NCI-H187 (cell line): Measurements from ENCODE around the gene ME1.
"Not testable (repeated sequence)": the region's sequence is repeated elsewhere in the genome, so short reads cannot be mapped to it uniquely, and the experiment has no call there.

Experiments
- DNase-seq, 2 experiments: peaks; one replicate each; lab custom pipeline; 2025; lab: John Stamatoyannopoulos, UW

The ME1 gene

GRCh38 chr6:83431545-83432155 lies 799 bp upstream of the ME1 start:
- DNase-seq: no peak

- no peak for DNase-seq
Observed at GRCh38 chr6:83429857-83430610, 817 bp downstream of the ME1 start.

DNA sequence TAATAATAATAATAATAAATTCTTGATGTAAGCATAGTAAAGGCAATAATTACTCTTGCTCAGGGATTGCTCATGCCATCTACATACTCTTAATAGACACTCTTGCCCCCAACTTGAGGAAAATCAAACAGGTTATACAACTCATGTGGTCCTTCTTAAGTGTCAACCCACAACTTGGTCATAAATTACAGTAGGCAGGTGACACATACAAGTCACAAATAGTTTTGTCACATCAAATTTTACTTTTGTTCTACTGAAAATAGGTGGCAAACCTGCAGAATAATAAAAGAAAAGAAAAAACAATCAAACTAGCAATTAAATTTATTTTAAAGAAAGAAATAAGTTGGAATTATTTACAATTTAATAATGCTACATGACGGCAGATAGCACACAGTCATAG lies 1.6 kb downstream of the ME1 start:
- DNase-seq: no peak

DNA sequence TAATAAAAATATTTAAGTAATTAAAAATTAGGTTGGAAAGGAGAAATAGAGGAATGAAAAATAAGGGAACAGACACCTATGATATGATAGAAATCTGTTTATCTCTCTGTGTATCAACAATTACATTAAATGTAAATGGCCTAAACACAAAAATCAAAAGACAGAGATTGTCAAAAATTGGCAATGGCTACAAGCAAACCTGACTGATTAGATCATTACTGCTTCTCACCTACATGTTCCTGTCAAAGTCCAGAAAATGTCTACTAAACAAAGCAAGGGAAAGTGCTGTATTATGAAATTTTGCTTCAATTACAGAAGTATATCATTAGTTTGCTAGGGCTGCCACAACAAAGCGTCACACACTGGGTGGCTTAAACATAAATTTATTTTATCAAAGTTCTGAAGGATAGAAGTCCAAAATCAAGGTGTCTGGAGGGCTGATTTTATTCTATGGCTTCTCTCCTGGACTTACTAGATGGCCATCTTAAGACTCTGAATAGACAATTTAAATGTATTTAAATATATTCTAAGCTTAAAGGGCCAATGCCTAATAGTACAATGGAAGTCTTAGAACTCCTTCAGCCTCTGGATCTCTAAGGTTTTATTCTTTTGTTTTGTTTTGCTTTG lies 6.3 kb downstream of the ME1 start:
- DNase-seq: no peak

- no peak for DNase-seq
Observed at GRCh38 chr6:83417880-83418663, 12.8 kb downstream of the ME1 start.

DNA sequence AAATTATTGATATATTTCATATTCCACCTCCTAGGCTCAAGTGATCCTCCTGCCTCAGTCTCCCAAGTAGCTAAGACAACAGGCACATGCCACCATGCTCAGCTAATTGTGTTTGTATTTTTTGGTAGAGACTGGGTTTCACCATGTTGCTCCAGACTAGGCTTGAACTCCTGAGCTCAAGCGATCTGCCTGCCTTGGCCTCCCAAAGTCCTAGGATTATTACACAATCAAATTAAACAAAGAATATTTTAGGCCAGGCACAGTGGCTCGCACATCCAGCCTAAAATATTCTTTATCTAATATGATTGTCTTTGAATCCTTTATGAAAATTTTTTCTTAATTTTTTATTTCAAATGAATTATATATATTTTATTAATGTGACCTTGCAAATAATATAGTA lies 17.8 kb downstream of the ME1 start:
- DNase-seq: no peak

DNA sequence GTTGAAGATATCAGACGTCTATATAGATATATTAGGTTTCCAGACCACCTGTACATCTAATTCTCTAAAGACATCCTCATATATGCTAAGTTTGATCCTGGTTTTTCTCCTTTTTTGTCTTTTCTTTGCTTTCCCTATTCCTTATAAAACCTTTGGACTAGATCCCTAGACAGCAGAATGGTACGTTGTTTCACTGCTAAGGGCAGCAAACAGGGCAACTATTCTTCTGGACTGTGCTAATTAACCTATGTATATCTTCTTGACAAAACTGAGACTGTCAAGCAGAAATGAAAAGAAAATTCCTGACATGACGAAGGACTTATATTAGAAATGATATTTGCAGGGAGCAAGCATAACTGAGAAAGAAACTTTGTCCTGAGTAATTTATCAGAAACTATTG lies 19.1 kb downstream of the ME1 start:
- no peak for DNase-seq

DNA sequence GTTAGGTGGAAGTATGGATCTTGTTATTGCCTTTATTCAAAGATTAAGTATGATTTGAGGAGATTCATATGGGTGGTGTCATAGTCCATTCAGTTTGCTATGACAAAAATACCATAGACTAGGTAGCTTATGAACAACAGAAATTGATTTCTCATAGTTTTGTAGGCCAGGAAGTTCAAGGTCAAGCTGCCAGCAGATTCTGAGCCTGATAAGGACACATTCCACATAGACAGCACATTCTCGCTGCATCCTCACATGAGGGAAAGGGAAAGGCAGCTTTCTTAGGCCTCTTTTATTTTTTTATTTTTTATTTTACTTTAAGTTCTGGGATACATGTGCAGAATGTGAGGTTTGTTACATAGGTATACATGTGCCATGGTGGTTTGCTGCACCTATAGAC lies 27.7 kb downstream of the ME1 start:
- no peak for DNase-seq

DNA sequence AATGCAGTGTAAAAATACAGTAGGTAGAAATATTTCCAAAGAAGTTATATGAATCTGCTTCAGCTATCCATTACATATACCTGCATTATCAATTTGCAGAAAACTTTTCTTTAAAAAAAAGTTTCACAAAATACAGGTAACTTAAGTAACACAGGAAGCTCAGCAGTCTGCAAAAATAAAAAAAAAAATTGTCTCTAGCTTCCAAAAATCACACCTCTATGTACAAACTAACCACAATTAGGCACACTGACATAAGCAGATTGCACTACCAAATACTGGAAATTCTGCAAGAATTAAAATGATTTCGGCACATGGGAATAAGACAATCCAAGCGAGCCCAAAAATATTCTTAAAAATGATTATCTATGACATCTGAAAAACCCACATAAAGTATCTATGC lies 41.2 kb downstream of the ME1 start:
- DNase-seq: no peak

DNA sequence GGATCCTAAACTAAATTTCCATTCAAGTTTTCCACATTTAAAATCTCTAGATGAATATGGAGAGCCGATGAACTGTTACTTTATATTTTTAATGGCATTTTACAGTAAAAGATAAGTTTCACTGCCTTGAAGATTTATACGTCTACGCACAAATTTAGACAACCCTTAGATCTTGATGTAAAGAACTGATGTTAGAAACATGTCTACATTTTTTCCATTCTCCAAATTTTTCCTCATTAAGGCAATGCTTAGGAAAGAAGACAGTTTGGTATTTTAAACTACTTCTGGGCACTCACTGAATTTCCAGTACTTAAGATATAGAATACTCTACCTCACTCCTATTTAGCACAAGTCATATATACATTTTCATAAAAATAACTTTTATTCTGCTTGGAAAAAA lies 45.4 kb downstream of the ME1 start:
- DNase-seq: no peak

DNA sequence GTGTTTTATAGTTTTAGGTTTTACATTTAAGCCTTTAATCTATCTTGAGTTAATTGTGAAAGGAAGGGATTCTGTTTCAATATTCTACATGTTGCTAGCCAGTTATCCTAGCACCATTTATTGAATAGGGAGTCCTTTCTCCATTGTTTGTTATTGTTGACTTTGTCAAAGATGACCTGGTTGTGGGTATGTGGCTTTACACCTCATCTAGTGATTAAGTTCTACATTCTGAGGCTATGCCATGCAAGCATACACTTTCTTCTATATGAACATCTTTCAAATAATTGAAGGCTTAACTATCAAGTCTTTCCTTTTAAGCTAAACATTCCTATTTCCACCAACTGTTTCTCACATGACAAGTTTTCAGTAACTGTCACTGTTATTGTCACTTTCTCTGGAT lies 46.1 kb downstream of the ME1 start:
- DNase-seq: no peak

DNA sequence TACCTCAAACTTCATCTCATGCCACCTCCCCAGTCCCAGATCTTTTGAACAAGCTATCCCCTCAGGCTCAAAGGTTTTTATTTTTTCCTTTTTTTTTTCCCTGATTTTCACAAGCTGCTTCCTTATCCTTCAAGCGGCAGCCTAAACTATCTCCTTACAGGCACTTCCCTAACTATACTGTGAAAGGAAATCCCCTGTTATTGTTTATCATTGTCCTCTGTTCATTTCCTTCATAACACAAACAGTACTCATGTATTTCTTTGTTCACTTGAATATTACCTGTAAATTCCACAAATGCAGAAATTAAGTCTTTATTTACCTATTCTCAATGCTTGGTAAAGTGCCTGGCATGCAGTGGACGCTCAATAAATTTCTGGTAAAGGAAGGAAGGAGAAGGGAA lies 48.9 kb downstream of the ME1 start:
- no peak for DNase-seq

GRCh38 chr6:83378621-83379388 lies 52.0 kb downstream of the ME1 start:
- DNase-seq: no peak

- no peak for DNase-seq
Observed at GRCh38 chr6:83371423-83371822, 59.4 kb downstream of the ME1 start.

- no peak for DNase-seq
Observed at GRCh38 chr6:83370567-83370966, 60.3 kb downstream of the ME1 start.

DNA sequence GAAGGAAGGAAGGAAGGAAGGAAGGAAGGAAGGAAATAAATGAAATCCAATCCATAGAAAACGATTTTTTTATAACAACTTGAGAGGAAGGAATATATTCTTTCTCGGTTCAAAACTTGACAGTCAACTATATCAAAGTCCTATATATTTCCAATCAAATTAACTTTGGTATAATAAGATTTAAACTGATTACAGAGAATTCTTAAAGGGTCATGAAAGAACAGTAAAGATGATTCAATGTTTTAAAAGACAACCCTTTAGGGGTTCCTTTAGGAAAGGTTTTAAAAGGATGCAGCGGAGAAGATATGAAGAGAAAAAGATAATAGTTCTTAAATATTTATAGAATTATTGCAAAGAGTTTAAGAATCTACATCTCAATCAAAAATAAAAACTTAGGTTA lies 61.2 kb downstream of the ME1 start:
- no peak for DNase-seq

DNA sequence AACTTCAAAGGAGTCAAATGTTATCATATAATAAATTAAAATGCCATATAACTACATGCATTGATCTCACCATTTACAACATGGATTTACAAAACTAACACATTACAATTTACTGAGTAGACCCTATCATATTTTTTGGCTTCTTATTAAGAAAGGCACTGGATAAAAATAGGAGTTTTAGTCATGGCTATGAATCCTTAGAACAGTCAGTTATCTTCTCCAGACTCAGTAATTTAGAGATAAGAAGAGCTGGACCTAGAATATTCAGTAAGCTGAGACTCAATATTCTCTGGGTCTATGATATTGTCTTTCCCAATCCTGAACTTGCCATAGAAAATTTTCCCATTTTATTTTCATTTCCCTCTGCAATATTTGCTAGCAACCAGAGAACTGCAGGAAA lies 62.3 kb downstream of the ME1 start:
- DNase-seq: no peak

- no peak for DNase-seq
Observed at GRCh38 chr6:83367104-83367503, 63.7 kb downstream of the ME1 start.

DNA sequence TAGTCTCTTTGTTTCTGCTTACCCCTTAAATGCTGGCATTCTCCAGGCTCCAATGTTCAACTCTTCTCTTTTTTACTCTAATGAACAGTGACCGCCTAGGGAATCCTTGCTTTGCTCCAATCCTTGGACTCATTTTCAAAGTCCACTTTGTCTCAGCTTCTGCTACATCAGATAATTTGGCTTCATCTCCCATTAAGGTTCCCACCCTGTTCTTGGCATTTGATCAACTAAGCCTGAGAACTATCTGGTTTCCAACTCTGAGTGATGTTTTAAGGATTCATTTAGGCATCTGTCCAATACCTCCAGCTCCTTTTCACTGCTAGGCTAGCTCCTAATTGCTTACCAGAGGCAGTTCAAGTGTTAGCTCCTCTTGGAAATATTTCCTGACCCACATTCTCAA lies 64.9 kb downstream of the ME1 start:
- DNase-seq: no peak

- DNase-seq: not testable (repeated sequence)
Observed at GRCh38 chr6:83362349-83362748, 68.5 kb downstream of the ME1 start.

- DNase-seq: no peak
Observed at GRCh38 chr6:83359638-83360037, 71.2 kb downstream of the ME1 start.

DNA sequence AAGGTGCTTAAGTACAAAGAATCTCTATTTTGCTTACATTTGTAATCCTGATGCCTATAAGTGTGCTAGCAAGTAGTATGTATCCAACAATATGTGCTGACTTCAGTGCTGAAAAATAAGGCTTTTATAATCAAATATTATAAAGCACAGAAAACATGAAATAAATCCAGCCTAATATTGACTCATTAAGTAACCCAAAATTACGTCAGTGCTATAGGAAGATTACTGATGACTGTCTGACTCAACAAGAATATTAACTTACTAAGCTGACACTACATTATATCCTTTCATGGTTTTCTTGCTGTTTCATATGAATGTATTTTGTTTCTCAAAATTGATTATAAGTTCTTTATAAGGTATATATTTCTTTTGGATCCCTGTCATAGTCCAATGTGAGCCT lies 76.1 kb downstream of the ME1 start:
- no peak for DNase-seq
